AG08396 (cell line): Measurements from ENCODE around the gene NGF.
A peak's percentile ranks its signal among the peaks of the same experiment; 100 is the strongest.
"Not testable (repeated sequence)": the region's sequence is repeated elsewhere in the genome, so short reads cannot be mapped to it uniquely, and the experiment has no call there.

Experiments
- DNase-seq: peaks from one replicate; pipeline ENCODE4 v3.0.0; 2012; ENCODE audit warnings: low spot score, mixed read lengths

NGF gene

DNA sequence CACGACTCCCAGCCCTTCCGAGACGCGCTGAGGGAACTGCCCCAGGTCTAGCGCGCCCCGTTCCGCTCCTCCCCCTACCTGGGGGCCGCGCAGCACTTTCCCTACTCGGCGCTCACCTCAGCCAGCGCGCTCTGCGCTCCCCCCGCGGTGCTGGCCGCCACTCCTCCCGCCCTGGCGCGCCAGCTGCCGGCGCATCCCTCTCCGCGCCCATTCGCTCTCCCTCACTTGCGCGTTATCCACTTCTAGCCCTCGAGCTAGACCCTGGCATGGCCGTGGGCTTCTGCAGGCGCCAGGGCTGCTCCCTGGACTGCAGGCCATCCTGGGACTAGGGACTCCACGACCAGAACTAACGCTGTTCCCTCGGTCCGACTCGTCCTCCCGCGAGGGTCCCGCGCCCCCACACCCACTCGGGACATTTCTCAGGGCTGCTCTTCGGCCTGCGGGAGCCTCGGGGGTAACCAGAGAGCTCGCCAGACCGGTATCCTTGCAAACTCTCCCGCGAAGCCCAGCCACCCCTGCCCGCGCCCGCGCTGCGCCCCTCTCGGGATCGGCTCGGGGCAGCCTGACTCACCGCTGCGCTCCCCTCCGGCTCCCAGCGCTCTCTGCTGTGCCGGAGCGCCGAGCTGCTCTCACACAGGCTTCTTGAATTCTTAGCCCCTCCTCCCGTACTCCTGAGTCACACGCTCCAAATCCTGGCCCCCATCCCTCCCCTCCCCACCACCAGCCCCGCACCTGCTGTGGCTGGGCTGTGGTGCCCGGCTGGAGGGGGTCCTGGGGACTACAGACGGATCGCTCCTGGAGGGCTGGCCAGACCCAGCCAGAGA is at the start of gene NGF:
Gene NGF (minus strand): TSS at position 617 of the 824 bp plus-strand sequence. CDS start 51,454 bp downstream, outside the sequence.
- peak; percentile 91 for DNase-seq

DNA sequence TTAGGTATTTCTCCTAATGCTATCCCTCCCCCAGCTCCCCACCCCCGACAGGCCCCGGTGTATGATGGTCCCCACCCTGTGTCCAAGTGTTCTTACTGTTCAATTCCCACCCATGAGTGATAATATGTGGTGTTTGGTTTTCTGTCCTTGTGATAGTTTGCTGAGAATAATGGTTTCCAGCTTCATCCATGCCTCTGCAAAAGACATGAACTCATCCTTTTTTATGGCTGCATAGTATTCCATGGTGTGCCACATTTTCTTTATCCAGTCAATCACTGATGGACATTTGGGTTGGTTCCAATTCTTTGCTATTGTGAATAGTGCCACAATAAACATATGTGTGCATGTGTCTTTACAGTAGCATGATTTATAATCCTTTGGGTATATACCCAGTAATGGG is 45.4 kb upstream of the NGF start:
- DNase-seq, result not testable (repeated sequence)

DNA sequence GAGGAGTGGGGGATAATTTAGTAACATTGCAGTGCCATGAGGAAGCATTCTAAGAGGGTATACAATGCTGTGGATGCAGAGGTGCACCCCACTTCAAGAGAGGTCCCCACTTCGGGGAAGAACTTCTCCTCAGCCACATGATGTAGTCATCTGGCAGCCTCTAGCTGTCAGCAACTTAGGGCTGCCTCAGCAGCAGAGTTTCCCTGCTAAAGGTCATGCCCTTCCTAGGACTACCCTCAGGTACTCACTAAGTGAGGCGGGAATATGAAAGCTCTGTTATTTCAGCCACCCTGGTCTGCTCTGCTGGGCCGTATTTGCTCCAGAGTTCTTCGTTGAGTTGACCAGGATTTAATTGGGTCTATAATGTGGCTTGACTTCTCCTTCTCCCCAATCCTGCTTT is 41.9 kb upstream of the NGF start:
- DNase-seq, result no peak

DNA sequence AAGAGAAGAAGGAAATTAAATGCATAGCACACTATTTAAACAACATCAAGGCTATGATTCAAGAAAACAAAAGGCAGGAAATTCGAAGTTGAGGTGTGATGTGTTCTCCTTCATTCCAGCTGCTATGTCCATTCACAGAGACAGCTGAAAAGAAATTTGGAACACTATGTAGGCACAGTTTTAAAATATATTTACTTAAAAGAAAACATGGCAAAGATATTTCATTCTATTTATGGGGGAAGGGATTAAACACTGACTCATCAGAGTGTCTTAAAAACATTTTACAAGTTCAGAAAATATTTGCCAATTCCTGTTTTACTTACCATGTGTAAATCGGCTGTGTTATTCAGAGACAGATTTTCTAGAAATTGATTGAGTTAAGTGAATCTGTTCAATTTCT is 39.4 kb upstream of the NGF start:
- no peak for DNase-seq

DNA sequence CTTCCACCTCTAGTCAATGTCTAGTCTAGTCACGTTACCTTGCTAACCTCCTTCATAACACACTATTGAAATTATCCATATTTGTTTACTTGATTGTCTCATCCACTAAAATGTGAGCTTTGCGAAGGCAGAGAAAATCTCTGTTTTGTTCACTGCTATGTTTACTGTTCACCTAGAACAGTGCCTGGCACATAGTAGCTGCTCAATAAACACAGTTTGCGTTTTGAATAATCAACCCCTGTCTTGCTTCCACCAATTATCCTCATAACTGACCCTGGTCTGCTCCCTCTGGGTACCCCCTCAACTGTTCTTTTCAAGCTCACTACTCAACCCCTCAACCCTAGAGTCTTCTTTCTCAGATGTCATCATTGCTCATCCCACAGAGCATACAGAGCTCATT is 36.5 kb upstream of the NGF start:
- no peak for DNase-seq

DNA sequence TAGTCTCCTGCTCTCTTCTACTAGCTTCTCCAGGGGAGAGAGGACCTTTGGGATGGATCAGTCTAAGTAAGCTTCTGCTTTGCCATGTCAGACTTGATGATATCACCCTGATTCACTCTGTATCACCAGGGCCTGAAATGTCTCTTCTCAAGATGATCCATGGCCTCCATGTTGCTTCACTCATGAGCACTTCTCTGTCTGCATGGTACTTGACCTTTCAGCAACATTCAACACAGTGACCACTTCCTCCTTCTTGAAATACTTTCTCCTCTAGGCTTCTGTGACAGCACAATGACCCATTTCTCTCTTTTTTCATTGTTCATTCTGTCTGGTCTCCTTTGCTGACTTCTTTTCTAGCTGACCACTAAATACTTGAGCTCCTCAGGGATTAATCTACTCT is 35.3 kb upstream of the NGF start:
- DNase-seq, result peak; percentile 81

DNA sequence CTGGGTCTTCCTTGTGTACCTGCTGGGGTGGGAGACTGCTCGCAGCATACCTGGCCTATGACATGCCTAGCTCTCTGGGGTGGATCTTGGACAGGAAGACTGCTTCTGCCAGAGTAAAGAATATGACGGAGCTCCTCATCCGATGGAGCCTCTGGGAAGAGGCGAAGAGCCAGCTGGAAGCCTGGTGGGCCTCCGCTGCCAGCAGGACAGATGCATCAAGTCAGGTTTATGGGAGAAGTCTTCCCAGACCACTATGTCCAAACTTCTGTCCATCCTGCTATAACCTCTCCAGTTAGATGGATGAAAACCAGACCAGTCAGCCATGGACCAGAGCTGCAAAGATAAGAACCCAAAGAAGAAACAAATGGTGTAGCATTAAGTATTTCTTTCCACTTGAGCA is 27.7 kb upstream of the NGF start:
- DNase-seq, result no peak

DNA sequence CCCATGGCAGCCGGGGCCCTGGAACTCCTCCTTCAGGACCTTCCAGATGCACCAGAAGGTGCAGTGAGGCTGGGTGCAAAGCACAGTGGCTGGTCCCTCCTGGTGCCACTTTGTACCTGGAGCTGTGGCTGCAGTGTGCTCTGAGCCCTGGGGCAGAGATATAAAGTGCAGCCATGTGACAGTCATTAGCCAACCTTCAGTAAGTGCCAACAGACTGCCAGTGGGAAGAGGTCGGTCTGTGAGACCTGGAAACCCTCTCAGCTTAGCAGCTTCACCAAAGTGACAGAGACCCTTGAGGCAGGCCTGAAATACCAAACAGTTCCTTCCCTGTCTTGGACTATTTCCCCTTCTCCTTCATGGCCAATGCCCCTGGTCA is 26.7 kb upstream of the NGF start:
- DNase-seq, result no peak

DNA sequence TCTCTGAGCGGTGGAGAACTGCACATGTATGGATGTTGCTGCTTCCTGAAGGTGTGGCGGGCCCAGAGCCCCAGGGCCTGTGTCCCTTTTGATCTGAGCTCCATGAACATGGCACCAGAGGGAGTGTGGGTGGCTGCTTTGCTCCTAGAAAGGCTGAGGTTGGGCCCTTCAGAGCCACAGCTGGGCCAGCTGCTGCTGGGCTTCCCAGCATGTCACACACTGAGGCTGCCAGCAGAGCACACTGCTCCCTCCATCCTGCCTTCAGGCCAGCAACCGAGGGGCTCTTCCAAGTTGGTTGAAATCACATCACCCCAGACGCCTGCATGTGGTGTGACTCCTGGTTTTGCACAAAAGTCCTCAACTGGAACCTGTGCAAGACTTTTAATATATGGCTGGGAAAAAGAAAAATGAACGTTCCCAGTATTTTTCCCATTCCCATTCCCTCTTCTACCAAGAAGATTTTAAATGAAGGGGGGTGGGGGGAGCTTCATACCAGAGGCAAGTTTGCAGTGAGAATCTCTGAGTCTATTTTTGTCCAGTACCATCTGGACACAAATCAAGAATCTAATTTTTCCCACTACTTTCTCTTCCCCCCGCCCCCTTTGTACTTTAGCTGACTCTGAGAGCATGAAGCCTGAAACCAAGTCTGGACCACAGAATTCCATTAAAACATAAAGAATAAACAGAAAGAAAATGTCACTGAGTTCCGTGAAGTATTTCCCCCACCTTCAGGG is 26.2 kb upstream of the NGF start:
- DNase-seq, result peak; percentile 69

DNA sequence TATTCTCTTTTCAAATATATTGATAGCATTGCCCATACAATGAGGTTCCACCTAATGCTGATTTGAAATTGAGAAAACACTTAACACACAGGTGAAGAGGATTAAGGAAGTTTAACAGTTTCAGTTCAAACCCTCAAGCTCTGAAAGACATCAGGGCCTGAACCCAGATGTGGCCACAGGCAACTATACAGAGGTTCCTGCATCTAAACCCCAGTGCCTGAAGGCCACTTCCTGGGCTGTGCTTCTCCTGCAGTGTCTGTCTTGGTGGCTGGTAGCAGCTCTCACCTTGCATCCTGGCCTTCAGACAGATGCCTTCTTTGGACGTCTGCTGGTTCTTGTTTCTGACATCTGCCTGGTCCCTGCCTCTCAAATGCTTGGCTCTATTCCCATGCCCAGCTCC is 25.1 kb upstream of the NGF start:
- no peak for DNase-seq

DNA sequence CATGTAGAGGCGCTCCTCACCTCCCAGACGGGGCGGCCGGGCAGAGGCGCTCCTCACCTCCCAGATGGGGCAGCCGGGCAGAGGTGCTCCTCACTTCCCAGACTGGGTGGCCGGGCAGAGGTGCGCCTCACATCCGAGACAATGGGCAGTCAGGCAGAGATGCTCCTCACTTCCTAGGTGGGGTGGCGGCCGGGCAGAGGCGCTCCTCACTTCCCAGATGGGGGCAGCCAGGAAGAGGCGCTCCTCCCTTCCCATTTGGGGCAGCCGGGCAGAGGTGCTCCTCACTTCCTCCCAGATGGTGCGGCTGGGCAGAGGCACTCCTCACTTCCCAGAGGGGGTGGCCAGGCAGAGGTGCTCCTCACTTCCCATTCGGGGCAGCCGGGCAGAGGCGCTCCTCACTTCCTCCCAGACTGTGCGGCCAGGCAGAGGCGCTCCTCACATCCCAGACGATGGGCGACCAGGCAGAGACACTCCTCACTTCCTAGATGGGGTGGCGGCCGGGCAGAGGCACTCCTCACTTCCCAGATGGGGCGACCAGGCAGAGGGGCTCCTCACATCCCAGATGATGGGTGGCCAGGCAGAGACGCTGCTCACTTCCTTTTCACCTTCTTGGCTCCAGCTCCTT is 22.6 kb upstream of the NGF start:
- not testable (repeated sequence) for DNase-seq

DNA sequence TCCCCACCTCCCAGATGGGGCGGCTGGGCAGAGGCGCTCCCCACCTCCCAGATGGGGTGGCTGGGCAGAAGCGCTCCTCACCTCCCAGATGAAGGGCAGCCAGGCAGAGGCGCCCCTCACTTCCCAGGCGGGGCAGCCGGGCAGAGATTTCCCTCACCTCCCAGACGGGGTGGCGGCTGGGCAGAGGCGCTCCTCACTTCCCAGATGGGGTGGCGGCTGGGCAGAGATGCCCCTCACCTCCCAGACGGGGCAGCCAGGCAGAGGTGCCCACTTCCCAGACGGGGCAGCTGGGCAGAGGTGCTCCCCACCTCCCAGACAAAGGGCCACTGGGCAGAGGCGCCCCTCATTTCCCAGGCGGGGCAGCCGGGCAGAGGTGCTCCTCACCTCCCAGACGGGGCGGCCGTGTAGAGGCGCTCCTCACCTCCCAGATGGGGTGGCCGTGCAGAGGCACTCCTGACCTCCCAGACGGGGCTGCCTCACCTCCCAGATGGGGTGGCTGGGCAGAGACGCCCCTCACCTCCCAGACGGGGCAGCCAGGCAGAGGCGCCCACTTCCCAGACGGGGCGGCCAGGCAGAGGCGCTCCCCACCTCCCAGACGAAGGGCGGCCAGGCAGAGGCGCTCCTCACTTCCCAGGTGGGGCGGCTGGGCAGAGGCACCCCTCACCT is 21.9 kb upstream of the NGF start:
- DNase-seq, result not testable (repeated sequence)

DNA sequence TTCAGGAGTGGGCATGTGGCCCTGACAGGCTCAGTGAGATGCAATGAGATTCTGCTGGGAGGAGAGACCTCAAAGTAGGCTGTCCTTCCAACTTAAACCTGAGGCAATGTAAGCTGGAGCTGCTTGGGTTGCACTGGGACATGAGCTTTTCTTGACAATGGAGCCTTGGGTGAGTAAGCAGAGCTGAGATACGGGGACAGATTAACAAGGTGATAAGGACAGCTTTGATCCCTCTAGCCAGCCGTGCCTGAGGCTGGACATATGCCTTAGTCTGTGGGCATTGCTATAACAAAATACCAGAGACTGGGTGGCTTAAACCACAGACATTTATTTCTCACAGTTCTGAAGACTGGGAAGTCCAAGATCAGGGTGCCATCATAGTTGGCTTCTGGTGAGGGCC is 18.3 kb upstream of the NGF start:
- no peak for DNase-seq

DNA sequence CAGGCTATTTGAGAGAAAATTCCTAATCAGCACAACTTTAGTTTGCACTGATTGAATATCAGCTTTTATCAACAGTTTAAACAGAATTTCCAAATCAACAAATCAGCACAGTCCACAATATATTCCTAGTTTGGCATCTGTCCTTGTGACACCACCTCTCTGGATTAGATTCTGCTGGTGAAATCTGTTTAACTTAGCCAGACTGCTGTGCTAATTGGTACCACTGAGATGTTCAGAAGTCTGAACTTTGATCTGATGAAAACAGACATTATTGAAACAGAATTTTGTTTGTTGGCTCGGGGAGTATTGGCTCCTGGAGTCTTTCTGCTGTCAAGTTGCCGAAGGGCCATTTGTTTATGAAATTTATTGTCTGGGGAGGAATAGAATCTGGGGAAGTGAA is 17.0 kb upstream of the NGF start:
- DNase-seq, result no peak

DNA sequence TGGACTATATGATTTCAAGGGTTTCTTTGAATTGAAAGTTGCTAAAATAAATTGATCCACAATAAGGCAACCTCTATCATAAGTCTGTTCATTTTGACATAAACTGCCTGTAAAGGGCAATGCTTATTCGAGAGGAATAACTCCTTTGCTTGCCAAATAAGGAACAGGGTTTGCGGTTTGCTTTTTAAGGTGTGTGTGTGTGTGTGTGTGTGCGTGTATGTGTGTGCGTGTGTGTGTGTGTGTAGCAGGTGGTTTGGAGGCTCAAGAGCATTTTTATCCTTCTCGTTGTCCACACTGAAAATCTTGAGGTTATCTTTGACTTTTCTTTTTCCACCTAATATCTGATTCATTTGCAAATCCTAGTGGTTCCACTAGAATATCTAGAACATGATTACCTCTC is 13.1 kb upstream of the NGF start:
- DNase-seq, result no peak

DNA sequence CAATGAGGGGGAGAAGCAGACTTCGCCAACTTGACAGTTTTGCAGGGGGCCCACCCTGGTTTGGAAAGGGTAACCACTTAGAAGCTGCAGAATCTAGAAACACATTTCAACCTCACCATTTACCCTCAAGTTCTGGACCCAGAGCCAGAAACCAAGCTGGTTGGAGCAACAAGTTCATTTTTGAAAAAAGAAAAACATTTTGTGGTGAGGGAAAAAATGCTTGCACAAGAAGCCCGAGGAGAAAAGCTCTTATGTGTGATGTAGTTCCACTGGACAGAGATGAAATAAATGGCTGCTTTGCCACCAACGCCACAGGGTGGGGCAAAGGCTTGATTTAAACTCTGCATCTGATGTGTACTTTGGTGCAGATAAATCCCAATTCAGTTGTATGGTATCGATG is 10.6 kb upstream of the NGF start:
- no peak for DNase-seq

DNA sequence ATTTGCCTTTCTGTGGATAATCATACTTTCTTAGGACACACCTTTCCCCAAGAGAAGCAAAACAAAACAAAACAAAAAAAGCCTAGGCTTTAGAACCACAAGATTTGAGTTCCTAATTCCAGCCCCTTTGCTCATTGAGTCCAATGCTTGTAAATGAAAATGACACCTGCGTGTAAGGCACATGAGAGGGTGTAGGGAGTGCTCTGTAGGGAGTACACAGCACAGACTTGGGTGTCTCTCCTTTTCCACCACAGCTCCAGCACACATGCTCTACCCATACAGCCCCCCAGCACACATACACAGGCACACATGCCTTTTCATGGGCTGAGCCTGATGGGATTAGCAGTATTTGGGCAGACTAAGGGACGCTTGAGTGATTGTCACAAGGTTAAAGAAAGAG is 9.2 kb upstream of the NGF start:
- no peak for DNase-seq

DNA sequence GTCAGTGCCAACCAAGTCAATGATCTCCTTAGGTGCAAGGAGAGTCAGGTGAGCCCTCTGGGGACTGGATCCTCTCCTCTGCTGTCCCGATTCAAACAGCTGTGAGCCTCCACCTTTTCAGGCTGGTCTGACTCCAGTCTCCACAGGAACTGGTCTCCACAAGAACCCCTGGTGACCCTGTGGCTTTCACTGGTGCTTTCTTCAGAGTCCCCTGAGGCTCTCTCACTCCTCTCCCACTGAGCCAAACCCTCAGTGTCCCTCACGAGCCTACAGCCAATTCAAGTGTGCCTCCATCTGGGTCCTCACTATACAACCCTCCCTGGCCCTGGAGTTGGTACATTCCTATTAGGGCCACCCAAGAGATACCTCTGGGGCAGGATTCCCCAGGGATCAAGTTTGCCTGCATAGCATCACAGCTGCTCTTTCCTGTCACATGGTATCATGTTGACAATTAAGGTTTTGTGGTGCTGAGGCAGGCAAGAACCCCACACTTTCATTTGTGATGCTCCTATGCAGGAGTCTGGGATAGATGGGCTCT is 5.2 kb upstream of the NGF start:
- no peak for DNase-seq

DNA sequence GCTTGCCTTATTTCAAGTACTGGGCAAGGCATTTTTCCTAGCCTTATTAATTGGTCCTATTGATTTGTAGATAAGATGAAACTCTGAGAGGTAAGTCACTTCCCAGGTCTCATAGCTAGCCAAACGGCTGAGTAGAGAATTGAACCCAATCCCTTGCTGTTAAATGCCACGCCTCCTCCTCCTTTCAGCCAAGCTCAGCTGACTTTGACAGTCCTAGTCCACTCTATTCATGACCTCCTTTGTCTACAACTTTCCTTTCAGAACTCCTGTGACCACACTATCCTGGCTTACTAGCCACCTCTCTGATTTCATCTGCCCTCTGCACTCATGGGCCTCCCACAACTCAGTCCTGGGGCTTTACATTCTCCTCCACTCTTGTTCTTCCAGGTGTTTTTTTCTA is 3.9 kb upstream of the NGF start:
- DNase-seq, result no peak

DNA sequence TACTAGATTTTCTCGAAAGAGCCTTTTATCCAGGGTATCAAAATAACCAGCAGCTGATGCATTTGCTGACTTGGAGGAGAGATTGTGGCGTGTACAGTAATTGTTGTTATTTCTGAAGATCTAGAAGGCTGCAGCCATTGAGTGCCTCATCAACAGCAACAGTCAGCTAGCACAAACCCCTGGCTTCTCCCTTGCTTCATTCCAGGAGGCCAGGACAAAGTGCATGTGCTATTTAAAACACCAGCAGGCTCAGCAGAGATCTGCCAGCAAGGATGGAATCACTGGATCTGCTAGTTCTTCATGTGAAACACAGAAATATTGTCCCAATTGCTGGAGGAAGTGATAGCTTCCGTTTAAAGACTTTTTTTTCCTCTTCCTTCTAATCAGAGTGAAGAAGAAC is 2.8 kb upstream of the NGF start:
- no peak for DNase-seq

DNA sequence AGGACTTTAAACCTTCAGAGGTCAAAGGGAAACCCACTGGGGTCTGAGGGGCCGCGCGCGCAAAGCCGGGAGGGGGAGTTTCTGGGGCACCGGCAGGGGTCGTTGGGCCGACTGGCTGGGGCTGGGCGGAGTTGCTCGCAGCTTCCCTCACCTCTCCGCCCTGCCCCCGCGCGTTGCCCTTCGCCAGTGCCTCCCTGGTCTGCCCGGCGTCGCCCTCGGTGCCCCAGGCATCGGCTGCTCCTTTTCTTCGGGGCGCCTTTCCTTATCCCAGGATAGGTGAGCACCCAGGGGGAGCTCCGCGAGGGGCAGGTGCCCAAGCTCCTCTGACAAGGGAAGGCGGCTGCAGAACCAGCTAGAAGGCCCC is 390 bp upstream of the NGF start:
- no peak for DNase-seq

DNA sequence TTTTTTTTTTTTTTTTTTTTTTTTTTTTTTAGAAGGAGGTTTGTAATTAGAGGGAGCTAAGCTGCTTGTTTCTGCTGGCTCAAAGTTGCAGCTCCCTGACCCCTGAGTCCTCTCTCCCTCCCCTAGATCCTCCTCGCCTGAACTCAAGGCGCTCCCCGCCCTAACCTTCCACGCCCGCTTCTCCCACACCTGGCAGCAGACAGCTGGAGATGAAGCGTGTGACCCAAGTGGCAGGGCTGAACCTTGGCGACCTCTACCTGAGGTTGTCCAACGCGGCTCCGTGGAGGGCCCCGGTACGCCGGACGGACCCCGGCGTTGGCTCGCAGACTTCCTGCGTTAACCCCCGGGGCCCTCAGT is 795 bp downstream of the NGF start:
- no peak for DNase-seq

DNA sequence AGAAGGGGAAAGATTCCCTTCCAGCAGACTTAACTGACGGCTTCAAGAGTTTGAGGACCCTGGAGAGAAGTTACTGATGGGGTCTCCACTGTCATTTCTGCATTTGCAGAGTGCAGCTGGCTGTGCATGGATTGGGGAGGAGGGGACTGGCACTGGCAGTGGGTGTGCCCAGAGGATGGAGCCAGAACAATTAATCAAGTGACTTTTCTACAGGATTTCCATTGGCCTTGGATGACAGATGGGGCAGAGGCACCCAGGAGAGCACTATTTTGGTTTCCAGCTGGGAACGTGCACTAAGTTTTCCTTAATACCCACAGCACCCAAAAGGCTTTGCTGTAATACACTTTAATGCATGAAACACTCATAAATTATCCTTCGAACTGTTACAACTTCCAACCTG is 1.3 kb downstream of the NGF start:
- DNase-seq, result no peak
